ENCODE results near the gene PDLIM5.
"Not testable (repeated sequence)": the region's sequence is repeated elsewhere in the genome, so short reads cannot be mapped to it uniquely, and the experiment has no call there.

The PDLIM5 gene, protein sequence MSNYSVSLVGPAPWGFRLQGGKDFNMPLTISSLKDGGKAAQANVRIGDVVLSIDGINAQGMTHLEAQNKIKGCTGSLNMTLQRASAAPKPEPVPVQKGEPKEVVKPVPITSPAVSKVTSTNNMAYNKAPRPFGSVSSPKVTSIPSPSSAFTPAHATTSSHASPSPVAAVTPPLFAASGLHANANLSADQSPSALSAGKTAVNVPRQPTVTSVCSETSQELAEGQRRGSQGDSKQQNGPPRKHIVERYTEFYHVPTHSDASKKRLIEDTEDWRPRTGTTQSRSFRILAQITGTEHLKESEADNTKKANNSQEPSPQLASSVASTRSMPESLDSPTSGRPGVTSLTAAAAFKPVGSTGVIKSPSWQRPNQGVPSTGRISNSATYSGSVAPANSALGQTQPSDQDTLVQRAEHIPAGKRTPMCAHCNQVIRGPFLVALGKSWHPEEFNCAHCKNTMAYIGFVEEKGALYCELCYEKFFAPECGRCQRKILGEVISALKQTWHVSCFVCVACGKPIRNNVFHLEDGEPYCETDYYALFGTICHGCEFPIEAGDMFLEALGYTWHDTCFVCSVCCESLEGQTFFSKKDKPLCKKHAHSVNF

DNA sequence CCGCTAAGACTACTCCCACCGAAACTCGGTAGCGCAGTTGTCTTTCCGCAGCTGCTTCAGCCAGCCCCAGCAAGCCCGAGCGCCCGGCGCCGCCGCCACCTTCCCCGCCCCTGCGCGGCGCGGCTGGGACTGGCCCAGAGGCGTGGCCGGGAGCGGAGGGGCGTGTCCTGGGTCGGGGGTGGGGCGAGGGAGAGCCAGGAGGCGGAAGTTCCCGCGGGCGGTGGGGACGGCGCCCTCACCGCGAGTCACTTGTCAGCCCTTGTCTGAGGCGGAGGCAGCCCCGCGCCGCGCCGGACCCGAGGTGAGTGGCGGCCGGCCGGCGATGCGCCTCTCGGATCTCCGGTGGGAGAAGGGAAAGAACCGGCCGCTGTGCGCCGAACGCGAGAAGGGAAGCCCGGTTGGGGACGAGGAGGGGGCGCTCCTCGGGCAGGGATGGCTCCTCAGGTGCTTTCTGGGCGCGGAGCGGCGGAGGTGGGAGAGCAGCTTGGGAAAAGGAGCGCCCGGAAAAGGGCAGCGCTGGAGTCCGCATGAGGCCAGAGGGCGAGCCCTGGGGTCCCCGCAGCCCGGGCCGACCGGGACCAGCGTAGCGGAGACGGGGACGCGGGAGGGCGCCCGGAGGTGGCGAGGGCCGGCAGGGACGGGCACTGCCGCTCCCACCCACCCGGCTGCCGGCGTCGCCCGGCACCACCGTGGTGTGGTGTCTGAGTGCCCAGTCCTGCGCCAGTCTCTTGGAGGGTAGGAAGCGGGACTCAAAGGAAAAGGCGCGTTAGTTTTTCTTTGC, at the start of gene PDLIM5:
Gene PDLIM5, plus strand, starts transcription at position 248 of the 781 bp plus-strand sequence. CDS start 3,347 bp downstream, outside the sequence.
- DNase-seq: peak; percentile 71

GRCh38 chr4:94402439-94402838, 49.3 kb upstream of the PDLIM5 start:
- DNase-seq: not testable (repeated sequence)

- no peak for DNase-seq
These were observed 48.0 kb upstream of the PDLIM5 start for GRCh38 chr4:94403751-94404150.

DNA sequence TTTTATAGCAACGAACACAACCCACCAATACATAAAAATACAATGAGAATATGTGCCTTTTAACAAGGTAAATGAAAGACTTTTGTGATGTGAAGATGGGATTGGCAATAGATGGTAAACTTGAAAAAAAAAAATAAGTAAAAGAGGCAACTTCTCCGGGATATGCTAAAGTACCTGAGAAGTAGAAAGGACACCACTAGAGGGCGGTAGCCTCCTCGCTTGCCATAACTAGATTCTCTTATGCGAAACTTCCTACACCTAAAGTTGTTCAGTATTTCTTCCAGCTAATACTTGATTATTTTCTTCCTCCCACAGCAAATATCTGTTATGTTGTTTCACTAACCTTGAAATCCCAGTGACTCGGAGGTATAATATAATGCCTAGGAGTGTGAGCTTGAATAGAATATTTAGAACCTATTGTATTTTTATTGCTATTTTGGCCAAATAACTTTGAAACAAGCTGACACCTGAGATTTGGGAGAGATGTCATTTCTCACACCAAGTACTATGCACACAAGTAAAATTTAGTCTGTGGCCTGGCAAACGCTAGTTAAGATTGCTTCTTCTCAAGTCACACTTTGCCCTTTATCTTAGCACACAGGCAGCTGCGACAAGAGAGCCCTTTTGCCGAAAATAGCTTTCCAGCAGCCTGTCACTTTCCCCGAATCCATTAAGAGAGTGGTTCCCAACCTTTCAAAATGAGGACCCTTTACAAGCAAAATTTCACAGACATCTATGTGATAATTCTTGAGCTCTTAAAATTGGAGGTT, 44.9 kb upstream of the PDLIM5 start:
- DNase-seq: peak; percentile 25

DNA sequence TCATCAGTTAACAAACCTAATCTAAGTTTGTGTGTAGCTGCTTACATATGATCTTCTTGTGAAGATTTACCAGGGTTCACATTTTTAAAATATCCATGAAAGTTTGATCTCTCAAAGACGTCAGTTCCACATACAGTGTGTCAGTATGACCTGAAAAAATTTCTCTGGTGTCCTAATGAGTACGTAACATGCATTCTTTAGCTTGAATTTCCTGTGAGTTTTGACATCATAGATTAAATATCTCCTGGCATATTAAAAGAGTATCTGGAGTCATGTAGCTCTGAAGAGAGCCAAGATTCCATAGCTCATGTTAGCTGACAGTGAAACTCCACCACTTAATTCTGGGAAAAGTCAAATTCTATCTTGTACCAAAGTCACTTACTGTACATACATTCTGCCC, 43.9 kb upstream of the PDLIM5 start:
- DNase-seq: no peak

DNA sequence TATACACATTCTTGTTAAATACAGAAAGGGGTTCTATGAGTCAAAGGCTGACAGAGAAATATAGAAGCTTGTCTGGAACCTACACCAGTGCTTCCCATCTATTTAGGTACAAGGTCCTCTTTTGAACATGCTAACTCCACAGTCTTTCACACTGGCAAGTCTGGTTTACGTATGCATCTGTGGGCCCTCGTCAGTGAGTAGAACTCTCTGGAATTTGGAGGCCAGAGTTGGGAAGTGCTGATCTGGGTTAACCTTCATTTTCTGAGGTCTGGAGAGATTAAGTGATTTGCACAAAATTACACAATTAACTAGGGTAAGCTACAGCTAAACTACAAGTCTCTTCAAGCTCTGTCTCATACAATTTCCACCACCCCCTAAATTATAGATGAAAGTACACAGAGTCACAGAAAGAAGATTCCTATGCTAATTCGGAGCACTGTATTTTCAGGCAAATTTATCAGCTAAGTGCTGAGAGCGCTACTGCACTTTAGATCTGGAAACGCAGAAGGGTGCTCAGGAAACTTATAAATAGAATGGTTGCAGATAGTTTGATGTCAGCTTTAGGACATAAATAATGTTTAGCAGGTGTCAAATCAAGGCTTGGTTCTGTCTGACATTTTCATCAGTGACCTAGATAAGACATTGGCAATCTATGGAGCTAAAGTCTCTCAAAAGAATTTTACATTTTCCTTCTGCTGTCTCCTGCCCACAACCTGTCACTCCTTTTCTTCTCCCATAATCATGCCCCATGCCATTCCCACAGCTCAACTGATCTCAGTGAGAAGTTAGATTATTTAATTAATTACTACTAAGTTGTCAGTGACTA, 43.0 kb upstream of the PDLIM5 start:
- DNase-seq: no peak

DNA sequence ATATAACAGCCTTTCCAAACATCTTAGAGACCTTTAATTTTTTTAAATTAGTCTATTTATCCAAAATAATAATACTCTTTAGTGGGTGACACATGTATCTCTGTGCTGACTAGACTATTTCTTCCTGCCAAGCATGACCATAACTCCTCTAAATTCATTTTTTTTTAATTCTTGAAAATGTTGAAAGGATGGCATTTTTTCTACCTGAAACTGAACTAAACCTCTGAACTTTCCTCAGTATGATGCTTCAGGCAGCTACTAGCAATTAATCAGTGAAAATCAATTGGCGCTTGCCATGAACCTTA, 42.4 kb upstream of the PDLIM5 start:
- DNase-seq: no peak

GRCh38 chr4:94409962-94410361, 41.8 kb upstream of the PDLIM5 start:
- no peak for DNase-seq

DNA sequence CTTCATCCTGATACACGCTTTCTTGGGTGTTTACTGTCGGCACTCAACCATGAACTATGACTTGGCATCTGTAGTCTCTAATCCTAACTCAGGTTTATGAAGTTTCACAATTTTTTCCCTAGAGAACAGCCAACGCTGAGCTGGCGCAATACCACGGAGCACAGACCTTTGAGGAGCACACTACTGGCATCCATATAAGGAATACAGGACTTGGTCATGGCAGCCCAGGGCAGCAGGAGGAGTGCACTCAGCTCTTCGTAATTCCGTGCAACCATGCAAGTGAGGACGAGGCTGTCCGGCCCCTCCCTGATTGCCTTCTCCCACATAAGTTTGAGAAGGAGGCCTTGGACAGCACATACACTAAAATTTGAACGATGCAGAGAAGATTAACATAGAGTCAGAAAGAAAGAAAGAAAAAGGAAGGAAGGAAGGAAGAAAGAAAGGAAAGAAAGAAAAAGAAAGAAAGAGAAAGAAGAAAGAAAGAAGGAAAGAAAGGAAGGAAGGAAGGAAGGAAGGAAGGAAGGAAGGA, 41.0 kb upstream of the PDLIM5 start:
- no peak for DNase-seq

DNA sequence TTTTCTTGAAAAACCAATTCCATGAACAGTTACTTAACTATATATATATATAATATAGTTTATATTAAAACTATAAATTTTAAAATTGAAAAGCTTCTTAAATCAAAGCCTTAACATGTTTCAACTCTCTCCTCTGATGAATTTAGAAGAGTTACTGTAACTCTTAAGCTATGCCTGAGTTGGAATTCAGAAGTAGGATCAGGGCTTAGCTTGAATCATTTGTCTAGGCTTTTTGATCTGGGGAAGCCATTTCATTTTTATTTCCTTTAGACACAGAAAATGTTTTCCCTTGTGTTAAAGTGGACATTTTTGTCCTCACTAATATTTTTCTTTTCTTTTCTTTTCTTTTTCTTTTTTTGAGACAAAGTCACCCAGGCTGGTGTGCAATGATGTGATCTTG, 40.4 kb upstream of the PDLIM5 start:
- DNase-seq: no peak

DNA sequence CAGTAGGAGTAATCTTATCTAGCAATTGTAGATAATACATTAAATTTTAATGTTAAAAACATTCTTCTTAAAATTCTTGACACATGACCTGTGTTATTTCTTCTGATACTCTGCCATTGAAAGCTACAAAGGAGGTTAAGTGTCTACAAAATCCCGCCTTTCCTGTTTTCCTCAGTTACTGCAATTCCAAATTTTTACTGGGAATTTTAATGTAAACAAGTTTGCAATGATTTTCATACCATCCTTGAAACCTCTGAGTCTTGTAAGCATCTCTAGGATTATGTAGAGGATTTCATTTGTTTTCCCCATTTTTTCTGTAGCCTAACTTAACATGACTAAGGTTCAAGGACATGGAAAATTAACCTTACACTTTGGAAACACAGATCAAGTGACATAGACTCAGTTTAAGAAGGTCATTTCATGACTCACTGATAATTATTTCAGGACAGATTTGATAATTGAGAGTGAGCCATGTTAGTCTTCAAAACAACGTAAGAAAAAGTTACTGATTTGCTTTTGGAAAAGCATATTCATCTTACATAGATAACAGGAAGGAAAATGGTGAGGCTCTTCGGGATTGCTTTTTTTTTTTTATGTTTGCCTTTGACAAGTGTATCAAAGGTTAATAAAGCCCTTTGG, 39.6 kb upstream of the PDLIM5 start:
- no peak for DNase-seq

DNA sequence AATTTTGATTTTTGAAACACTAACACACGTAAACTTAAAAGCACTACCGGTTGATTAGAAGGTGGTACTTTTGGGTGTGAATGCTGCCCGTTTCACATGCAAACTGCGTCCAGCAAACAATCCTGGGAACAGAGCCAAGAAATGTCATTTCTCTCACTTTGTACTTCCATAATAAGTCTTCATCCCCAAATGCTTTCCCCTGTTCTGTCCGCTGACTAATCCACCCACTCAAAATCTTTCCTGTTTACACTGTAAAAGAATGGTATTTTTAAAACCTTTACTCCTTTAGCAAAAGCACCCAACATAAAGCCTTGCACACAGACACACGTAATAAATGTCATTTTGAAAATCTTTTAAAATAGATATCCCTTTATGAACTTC, 39.1 kb upstream of the PDLIM5 start:
- no peak for DNase-seq

DNA sequence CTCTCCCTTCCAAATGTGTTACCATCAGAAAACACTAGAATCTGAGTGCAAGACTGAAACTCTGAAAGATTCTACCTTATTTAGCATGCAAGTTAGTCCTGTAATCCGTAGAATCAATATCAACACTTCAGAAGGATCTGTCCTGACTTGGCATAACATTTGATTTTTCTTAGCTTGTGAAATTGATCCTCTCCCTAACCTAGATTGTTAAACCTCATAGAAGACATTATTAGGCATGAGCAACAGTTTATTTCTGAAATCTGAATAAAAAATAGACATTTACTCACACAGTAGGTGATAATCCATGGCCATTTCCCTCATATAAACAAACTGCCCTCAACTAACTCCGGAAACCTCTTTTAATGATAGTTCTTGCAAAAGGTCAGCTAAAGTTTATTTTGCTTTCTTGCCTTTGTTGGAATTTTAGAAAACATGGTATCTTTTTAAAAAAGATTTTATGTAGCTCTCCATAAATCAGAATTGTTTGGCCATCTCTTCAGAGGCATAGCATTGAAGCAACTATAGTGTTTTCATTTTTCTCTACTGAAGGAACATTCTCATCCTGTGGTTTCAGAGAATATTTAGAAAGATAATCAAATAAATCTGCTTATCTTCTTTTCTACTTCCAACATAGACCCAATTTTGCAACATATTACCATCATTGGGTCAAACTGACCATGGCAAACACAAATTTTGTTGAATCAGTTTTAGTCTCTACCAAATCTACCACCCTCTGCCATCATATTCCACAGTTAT, 38.5 kb upstream of the PDLIM5 start:
- no peak for DNase-seq

- DNase-seq: no peak
These were observed 36.8 kb upstream of the PDLIM5 start for GRCh38 chr4:94414907-94415306.

GRCh38 chr4:94415448-94415847, 36.3 kb upstream of the PDLIM5 start:
- DNase-seq: no peak

GRCh38 chr4:94416335-94416734, 35.4 kb upstream of the PDLIM5 start:
- DNase-seq: no peak

- DNase-seq: no peak
These were observed 34.8 kb upstream of the PDLIM5 start for GRCh38 chr4:94416981-94417380.

GRCh38 chr4:94419549-94419948, 32.2 kb upstream of the PDLIM5 start:
- DNase-seq: no peak

DNA sequence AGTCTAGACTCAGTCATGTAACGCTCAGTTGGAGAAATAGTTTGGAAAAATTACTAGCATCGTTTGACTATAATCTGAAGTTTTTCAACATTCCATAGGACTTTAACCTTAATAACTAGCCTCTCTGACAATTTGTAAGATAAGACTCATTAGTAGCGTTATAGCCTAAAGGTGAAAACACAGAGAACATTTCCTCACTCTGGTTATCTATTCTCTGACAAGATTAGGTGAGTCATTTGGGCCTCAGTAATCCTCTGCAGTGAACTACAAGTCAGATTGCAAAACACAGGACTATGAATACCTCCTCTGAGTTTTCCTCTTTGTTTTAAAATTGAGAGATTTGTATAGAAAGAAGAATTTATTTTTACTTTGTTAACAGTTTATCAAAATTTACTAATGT, 31.8 kb upstream of the PDLIM5 start:
- no peak for DNase-seq

GRCh38 chr4:94420356-94420755, 31.4 kb upstream of the PDLIM5 start:
- DNase-seq: no peak

DNA sequence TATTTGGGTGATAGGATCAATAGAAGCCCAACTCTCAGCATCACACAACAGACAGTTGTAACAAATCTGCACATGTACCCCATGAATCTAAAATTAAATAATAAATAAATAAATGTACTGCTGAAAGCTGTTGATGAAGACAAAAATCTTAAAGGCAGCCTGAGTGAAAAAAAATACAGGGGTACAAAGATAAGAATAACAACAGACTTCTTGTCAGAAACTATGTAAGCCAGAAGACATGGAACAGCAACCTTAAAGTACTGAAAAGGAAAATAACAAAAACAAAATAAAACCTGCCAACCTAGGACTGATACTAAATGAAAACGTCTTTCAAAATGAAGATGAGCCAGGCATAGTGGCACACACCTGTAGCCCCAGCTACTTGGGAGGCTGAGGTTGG, 25.0 kb upstream of the PDLIM5 start:
- no peak for DNase-seq

Data from NCI-H1048 (cell line).